ENCODE data around the gene COL21A1. TPM values are rescaled to one million over a fixed set of nuclear protein-coding genes. Genes with fewer than 3 reads are reported as not detected.

Gene COL21A1
- total RNA-seq, 1 donor: 19.2 TPM

- no peaks in the 10 kb centered on the region for H3K27me3 ChIP-seq (ENCODE audit: insufficient read depth, low read length)
- no peaks in the 10 kb centered on the region for H3K36me3 ChIP-seq (ENCODE audit: insufficient read depth, low read length)
- H4K20me1 ChIP-seq (ENCODE audit: insufficient read depth, low read length): no peaks in the 10 kb centered on the region
- TF ChIP-seq, protein P1, sequence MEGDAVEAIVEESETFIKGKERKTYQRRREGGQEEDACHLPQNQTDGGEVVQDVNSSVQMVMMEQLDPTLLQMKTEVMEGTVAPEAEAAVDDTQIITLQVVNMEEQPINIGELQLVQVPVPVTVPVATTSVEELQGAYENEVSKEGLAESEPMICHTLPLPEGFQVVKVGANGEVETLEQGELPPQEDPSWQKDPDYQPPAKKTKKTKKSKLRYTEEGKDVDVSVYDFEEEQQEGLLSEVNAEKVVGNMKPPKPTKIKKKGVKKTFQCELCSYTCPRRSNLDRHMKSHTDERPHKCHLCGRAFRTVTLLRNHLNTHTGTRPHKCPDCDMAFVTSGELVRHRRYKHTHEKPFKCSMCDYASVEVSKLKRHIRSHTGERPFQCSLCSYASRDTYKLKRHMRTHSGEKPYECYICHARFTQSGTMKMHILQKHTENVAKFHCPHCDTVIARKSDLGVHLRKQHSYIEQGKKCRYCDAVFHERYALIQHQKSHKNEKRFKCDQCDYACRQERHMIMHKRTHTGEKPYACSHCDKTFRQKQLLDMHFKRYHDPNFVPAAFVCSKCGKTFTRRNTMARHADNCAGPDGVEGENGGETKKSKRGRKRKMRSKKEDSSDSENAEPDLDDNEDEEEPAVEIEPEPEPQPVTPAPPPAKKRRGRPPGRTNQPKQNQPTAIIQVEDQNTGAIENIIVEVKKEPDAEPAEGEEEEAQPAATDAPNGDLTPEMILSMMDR (IDR thresholded peaks at IDR 0.05; ENCODE audit: extremely low read depth, low read depth, low read length): no peak
- no peak for DNase-seq (ENCODE audit: insufficient read length, low spot score, missing footprints)
- no peak overlapping the region for H3K4me3 ChIP-seq (ENCODE audit: insufficient read depth, low read length)
- H3K4me1 ChIP-seq (ENCODE audit: insufficient read depth, low read length): peaks cover 4% of the 10 kb centered on the region
- no peaks in the 10 kb centered on the region for H3K79me2 ChIP-seq (ENCODE audit: insufficient read depth, low read length)
- H3K9me3 ChIP-seq (ENCODE audit: low read depth, low read length): no peaks in the 10 kb centered on the region
- H2AFZ ChIP-seq (ENCODE audit: low read length): peak overlapping the region; percentile 9
- H3K27ac ChIP-seq (ENCODE audit: low read depth, low read length): no peak overlapping the region
- H3K4me2 ChIP-seq (ENCODE audit: insufficient read depth, low read length): no peak overlapping the region
Observed at GRCh38 chr6:56162081-56162480, 85.3 kb downstream of the COL21A1 start.

DNA sequence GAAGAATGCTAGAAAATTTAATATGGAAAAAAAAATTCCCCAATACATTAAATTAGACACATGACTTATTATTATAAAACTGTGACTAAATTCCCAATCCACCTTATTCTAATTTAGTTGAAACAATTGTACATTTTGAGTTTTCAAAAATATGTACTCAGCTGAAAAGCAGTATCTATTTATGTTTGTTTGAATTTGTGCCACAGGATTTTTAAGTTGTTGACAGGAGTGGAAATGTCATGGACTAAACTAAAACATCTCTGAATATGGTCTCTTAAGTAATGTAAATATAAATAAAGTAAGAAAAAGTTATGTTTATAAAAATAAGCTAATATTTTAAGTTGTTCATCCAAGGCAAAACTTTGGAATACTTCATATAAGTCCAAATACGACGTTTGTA is 86.9 kb downstream of the COL21A1 start:
- H3K79me2 ChIP-seq (ENCODE audit: insufficient read depth, low read length): no peaks in the 10 kb centered on the region
- H2AFZ ChIP-seq (ENCODE audit: low read length): no peak overlapping the region
- no peak for DNase-seq (ENCODE audit: insufficient read length, low spot score, missing footprints)
- no peak overlapping the region for H3K4me3 ChIP-seq (ENCODE audit: insufficient read depth, low read length)
- H3K9me3 ChIP-seq (ENCODE audit: low read depth, low read length): no peaks in the 10 kb centered on the region
- H4K20me1 ChIP-seq (ENCODE audit: insufficient read depth, low read length): no peaks in the 10 kb centered on the region
- H3K36me3 ChIP-seq (ENCODE audit: insufficient read depth, low read length): no peaks in the 10 kb centered on the region
- H3K4me2 ChIP-seq (ENCODE audit: insufficient read depth, low read length): no peak overlapping the region
- TF ChIP-seq, protein P1 (IDR thresholded peaks at IDR 0.05; ENCODE audit: extremely low read depth, low read depth, low read length): no peak
- H3K27ac ChIP-seq (ENCODE audit: low read depth, low read length): no peak overlapping the region
- no peaks in the 10 kb centered on the region for H3K4me1 ChIP-seq (ENCODE audit: insufficient read depth, low read length)
- H3K27me3 ChIP-seq (ENCODE audit: insufficient read depth, low read length): no peaks in the 10 kb centered on the region

GRCh38 chr6:56158571-56158970 is 88.8 kb downstream of the COL21A1 start:
- Histone ChIP-seq H3K4me2 (ENCODE audit: insufficient read depth, low read length) (no peak overlapping the region), H3K4me3 (ENCODE audit: insufficient read depth, low read length) (no peak overlapping the region), H3K36me3 (ENCODE audit: insufficient read depth, low read length) (no peaks in the 10 kb centered on the region), H3K79me2 (ENCODE audit: insufficient read depth, low read length) (no peaks in the 10 kb centered on the region), H2AFZ (ENCODE audit: low read length) (no peak overlapping the region), H3K4me1 (ENCODE audit: insufficient read depth, low read length) (no peaks in the 10 kb centered on the region), H4K20me1 (ENCODE audit: insufficient read depth, low read length) (no peaks in the 10 kb centered on the region), H3K27ac (ENCODE audit: low read depth, low read length) (no peak overlapping the region), H3K9me3 (ENCODE audit: low read depth, low read length) (peaks cover 6% of the 10 kb centered on the region), H3K27me3 (ENCODE audit: insufficient read depth, low read length) (no peaks in the 10 kb centered on the region)
- TF ChIP-seq, protein P1 (IDR thresholded peaks at IDR 0.05; ENCODE audit: extremely low read depth, low read depth, low read length): no peak
- no peak for DNase-seq (ENCODE audit: insufficient read length, low spot score, missing footprints)

DNA sequence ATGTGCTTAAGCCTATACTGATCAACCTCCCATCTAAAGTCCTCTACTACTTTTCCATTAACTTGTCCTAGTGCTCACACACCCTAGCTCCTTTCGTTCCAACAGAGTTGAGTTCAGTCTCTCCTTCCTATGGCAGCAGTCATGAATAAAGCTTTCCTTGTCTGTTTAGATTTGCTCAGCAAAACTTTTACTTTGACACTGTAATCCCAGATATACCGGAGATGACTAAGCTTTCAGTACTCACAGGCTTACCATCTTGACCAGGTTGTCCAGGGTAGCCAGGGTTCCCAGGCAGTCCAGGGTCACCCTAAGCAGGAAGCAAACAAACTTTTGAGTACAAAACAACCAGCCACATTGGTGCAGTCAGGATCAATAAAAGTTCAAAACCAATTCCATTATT is 90.7 kb downstream of the COL21A1 start:
- Histone ChIP-seq H3K79me2 (ENCODE audit: insufficient read depth, low read length) (no peaks in the 10 kb centered on the region), H3K9me3 (ENCODE audit: low read depth, low read length) (peaks cover 6% of the 10 kb centered on the region), H3K4me3 (ENCODE audit: insufficient read depth, low read length) (no peak overlapping the region), H2AFZ (ENCODE audit: low read length) (peak overlapping the region; percentile 14), H3K36me3 (ENCODE audit: insufficient read depth, low read length) (no peaks in the 10 kb centered on the region), H3K4me2 (ENCODE audit: insufficient read depth, low read length) (no peak overlapping the region), H3K27me3 (ENCODE audit: insufficient read depth, low read length) (no peaks in the 10 kb centered on the region), H4K20me1 (ENCODE audit: insufficient read depth, low read length) (no peaks in the 10 kb centered on the region), H3K4me1 (ENCODE audit: insufficient read depth, low read length) (no peaks in the 10 kb centered on the region), H3K27ac (ENCODE audit: low read depth, low read length) (no peak overlapping the region)
- TF ChIP-seq, protein P1 (IDR thresholded peaks at IDR 0.05; ENCODE audit: extremely low read depth, low read depth, low read length): no peak
- DNase-seq (ENCODE audit: insufficient read length, low spot score, missing footprints): peak; percentile 53

Measured in osteoblast (primary cell).